OCI-LY7 (cell line): Measurements from ENCODE around the gene ARV1. TPM values are rescaled to one million over a fixed set of nuclear protein-coding genes. Genes with fewer than 3 reads are reported as not detected.

Source experiments
- BruUV-seq: library from RNA; stranded (reverse); fragments of 400-500 nt; replicated peaks from 2 replicates; lab custom pipeline; 2021; lab: Mats Ljungman, UMichigan
- CTCF ChIA-PET: fragments of 300-600 bp; sonication (Branson Sonifier 250); formaldehyde crosslinking; loops from one replicate; lab custom pipeline; 2022; ENCODE audit warnings: antibody characterized with exemption; ENCODE audit not compliant: unreplicated experiment; lab: Charles Lee
- POLR2A ChIA-PET: fragments of 300-600 bp; sonication (Branson Sonifier 250); formaldehyde crosslinking; loops from one replicate; lab custom pipeline; 2022; ENCODE audit warnings: antibody characterized with exemption; lab: Charles Lee
- DNase-seq: peaks from one replicate; pipeline ENCODE4 v3.0.0-alpha.2; 2015; ENCODE audit warnings: low spot score
- H2AFZ ChIP-seq: fragments of 200-600 bp; sonication (generic), shearing (Covaris generic); 2 replicates; pipeline ENCODE4 v1.6.1; 2014; ENCODE audit warnings: mild to moderate bottlenecking, antibody characterized with exemption, low read length, moderate library complexity
- H3K27ac ChIP-seq: fragments of 200-600 bp; sonication (generic); 2 replicates; pipeline ENCODE4 v1.5.1; 2014; ENCODE audit warnings: mixed run types, low read depth, mild to moderate bottlenecking, moderate library complexity, low read length, inconsistent platforms; ENCODE audit not compliant: poor library complexity, severe bottlenecking
- H3K36me3 ChIP-seq: fragments of 200-600 bp; sonication (generic); 2 replicates; pipeline ENCODE4 v1.6.1; 2014; ENCODE audit warnings: mild to moderate bottlenecking, antibody characterized with exemption, low read length, moderate library complexity, mixed read lengths; ENCODE audit not compliant: insufficient read depth
- H3K4me1 ChIP-seq: fragments of 200-600 bp; sonication (generic); 2 replicates; pipeline ENCODE4 v1.5.1; 2014; ENCODE audit warnings: mild to moderate bottlenecking, low read length; ENCODE audit not compliant: insufficient read depth, poor library complexity, severe bottlenecking
- H3K4me2 ChIP-seq: fragments of 200-600 bp; sonication (generic); 2 replicates; pipeline ENCODE4 v1.6.1; 2014; ENCODE audit warnings: mild to moderate bottlenecking, low read length
- H3K4me3 ChIP-seq: fragments of 200-600 bp; sonication (generic); 2 replicates; pipeline ENCODE4 v1.5.1; 2014; ENCODE audit warnings: mild to moderate bottlenecking, low read depth, low read length; ENCODE audit not compliant: poor library complexity, severe bottlenecking
- H3K79me2 ChIP-seq: fragments of 200-600 bp; sonication (generic); 2 replicates; pipeline ENCODE4 v1.6.1; 2016; ENCODE audit warnings: low read depth, mild to moderate bottlenecking, low read length, moderate library complexity, mixed read lengths; ENCODE audit not compliant: insufficient read depth
- H3K9me2 ChIP-seq: fragments of 200-600 bp; sonication (generic); 2 replicates; pipeline ENCODE4 v1.6.1; 2016; ENCODE audit warnings: mild to moderate bottlenecking, low read length, mixed read lengths; ENCODE audit not compliant: insufficient read depth
- H3K9me3 ChIP-seq: fragments of 200-600 bp; sonication (generic); 2 replicates; pipeline ENCODE4 v1.6.1; 2014; ENCODE audit warnings: mild to moderate bottlenecking, mixed run types, low read length, mixed read lengths
- H4K20me1 ChIP-seq: fragments of 200-600 bp; sonication (generic); 2 replicates; pipeline ENCODE4 v1.6.1; 2014; ENCODE audit warnings: mild to moderate bottlenecking, antibody characterized with exemption, low read length, moderate library complexity, mixed read lengths; ENCODE audit not compliant: insufficient read depth
- EZH2phosphoT487 ChIP-seq: fragments of 200-600 bp; sonication (generic); IDR thresholded peaks from 2 replicates; pipeline ENCODE4 v1.6.1; 2018; ENCODE audit warnings: low read depth, borderline replicate concordance, mild to moderate bottlenecking, mixed run types, antibody characterized with exemption, low read length, moderate library complexity, mixed read lengths
- intact Hi-C: fragments of 100-400 bp; cut with micrococcal nuclease; formaldehyde crosslinking; loops from one replicate; pipeline ENCODE4 v1.10.0; 2022; ENCODE audit not compliant: unreplicated experiment
- total RNA-seq, 2 experiments: library from RNA; depleted of rRNA in 1 of 2; stranded (reverse); fragments of >200 nt in 1 of 2; shearing (Covaris generic) in 1 of 2; gene quantifications; 2 replicates each; pipeline ENCODE4 v1.2.3, GENCODE V29; 2014 to 2022
- TF ChIP-seq, protein P1 (sequence below): fragments of 200-600 bp; sonication (generic); conservative IDR thresholded peaks from 2 replicates; pipeline ENCODE4 v1.5.1; 2014; ENCODE audit warnings: mild to moderate bottlenecking, antibody characterized with exemption, low read length, moderate library complexity, mixed read lengths

Gene ARV1
- total RNA-seq, 2 experiments from 2014 or later, result 15.1 to 21.2 TPM

DNA sequence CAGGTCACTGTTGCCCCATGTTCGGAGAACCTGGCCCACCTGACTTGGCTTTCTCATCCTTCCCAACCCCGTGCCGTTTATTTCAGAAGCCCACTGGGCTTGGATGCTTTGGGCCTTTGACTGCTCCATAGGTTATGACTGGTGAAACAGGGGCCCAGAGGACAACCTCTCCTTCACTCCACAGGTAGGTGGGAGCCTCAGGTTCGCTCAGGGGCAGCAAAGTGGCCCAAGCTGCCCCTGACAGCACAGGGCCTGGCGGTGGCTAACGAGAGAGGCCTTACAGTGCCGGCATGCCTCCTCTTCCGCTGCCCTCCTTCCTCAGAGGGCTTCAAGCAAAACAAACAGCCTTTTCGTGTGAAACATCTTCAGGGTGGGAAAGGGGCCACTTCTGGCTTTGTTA is 44.3 kb downstream of the ARV1 start:
- no TSS peak for BruUV-seq
- ChIA-PET CTCF (no interaction called here), POLR2A (no interaction called here)
- Histone ChIP-seq H2AFZ (no peak overlapping the region), H4K20me1 (no peaks in the 10 kb centered on the region), H3K9me3 (no peaks in the 10 kb centered on the region), H3K9me2 (no peaks in the 10 kb centered on the region), H3K36me3 (no peaks in the 10 kb centered on the region), H3K4me3 (no peak overlapping the region), H3K27ac (no peak overlapping the region), H3K4me2 (no peak overlapping the region), H3K4me1 (no peaks in the 10 kb centered on the region), H3K79me2 (no peaks in the 10 kb centered on the region)
- TF ChIP-seq, protein P1, sequence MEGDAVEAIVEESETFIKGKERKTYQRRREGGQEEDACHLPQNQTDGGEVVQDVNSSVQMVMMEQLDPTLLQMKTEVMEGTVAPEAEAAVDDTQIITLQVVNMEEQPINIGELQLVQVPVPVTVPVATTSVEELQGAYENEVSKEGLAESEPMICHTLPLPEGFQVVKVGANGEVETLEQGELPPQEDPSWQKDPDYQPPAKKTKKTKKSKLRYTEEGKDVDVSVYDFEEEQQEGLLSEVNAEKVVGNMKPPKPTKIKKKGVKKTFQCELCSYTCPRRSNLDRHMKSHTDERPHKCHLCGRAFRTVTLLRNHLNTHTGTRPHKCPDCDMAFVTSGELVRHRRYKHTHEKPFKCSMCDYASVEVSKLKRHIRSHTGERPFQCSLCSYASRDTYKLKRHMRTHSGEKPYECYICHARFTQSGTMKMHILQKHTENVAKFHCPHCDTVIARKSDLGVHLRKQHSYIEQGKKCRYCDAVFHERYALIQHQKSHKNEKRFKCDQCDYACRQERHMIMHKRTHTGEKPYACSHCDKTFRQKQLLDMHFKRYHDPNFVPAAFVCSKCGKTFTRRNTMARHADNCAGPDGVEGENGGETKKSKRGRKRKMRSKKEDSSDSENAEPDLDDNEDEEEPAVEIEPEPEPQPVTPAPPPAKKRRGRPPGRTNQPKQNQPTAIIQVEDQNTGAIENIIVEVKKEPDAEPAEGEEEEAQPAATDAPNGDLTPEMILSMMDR, result no peak
- TF ChIP-seq EZH2phosphoT487, result no peak
- intact Hi-C loops, result no loop called here
- DNase-seq, result no peak

DNA sequence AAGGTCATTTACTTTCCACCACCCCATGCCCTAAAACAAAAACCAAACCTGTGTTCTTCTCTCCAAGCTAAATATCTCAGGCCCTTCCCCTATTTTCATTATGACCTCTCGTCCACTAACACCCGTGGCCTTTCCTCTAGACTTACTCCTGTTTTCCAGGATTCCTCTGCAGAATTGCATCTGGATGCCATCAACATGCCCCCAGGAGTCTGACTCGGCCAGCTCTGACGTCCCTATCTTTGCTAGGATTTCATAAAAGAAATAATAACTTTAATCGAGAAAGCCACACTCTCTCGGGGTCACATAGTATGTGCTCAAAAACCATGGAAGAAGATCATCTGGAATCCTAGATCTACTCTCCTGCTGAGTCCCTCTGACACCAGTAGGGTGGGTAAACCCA is 47.7 kb downstream of the ARV1 start:
- no peak for DNase-seq
- no peak overlapping the region for H3K4me2 ChIP-seq
- CTCF ChIA-PET, result no interaction called here
- no TSS peak for BruUV-seq
- H4K20me1 ChIP-seq, result no peaks in the 10 kb centered on the region
- no peak overlapping the region for H3K4me3 ChIP-seq
- POLR2A ChIA-PET, result no interaction called here
- H3K4me1 ChIP-seq, result no peaks in the 10 kb centered on the region
- H3K27ac ChIP-seq, result no peak overlapping the region
- no peaks in the 10 kb centered on the region for H3K36me3 ChIP-seq
- H3K9me3 ChIP-seq, result no peaks in the 10 kb centered on the region
- intact Hi-C loops, result no loop called here
- H2AFZ ChIP-seq, result no peak overlapping the region
- TF ChIP-seq, protein P1, result no peak
- TF ChIP-seq EZH2phosphoT487, result no peak
- no peaks in the 10 kb centered on the region for H3K79me2 ChIP-seq
- H3K9me2 ChIP-seq, result no peaks in the 10 kb centered on the region

- POLR2A ChIA-PET, result no interaction called here
- CTCF ChIA-PET, result no interaction called here
- no peak overlapping the region for H3K4me2 ChIP-seq
Measured at GRCh38 chr1:231027136-231027925, 48.4 kb downstream of the ARV1 start.

More at GRCh38 chr1:231027136-231027925, 48.4 kb downstream of the ARV1 start:
- no peaks in the 10 kb centered on the region for H4K20me1 ChIP-seq
- H3K4me1 ChIP-seq, result no peaks in the 10 kb centered on the region
- no peak overlapping the region for H3K27ac ChIP-seq
- intact Hi-C loops, result no loop called here
- H2AFZ ChIP-seq, result no peak overlapping the region
- H3K4me3 ChIP-seq, result no peak overlapping the region
- H3K9me3 ChIP-seq, result no peaks in the 10 kb centered on the region
- no TSS peak for BruUV-seq
- DNase-seq, result no peak
- H3K9me2 ChIP-seq, result no peaks in the 10 kb centered on the region
- TF ChIP-seq, protein P1, result no peak
- no peak for TF ChIP-seq EZH2phosphoT487
- no peaks in the 10 kb centered on the region for H3K79me2 ChIP-seq
- H3K36me3 ChIP-seq, result no peaks in the 10 kb centered on the region
